ENCODE data around the gene PHYKPL.

Gene PHYKPL

DNA sequence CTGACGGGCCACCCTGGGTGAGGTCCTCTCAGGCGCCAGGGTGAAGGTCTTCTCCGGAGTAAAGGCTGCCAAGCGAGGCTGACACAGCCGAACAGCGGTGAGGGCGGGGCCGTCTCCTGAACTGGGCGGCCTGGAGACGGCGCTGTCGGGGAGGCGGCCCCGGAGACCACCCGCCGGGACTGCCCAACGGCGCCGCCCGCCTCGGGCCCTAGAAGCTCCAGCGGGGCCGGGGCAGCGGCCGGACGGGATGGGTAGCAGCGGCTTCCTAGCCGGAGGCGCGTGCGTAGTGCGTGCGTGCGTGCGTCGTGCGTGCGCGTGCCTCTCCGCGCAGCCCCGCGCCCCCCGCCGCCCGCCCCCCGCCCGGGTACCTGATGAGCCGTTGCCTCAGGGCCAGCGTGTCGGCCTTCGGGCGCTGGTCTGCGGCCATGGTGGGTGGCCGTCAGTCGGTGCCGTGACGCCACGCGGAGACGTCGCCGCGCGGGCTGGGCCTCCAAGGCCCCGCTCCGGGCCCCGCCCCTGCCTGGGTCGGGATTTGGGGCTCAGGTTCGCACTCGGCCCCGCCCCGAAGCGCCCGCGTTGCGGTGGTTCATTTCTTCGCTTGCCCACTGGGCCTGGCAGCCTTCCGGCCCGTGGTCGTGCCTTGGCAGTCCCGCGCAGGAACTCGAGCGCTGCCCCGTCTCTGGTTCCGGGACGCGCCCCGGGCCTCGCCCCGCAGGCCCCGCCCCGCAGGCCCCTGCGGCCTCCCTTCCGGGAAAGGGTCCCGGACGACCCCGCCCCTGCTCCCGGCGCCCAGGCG lies at the start of gene PHYKPL:
TSS of gene PHYKPL (minus strand) at position 679 of the 796 bp plus-strand sequence. CDS start at position 427, 252 bp downstream.
- DNase-seq = peak; percentile 70

DNA sequence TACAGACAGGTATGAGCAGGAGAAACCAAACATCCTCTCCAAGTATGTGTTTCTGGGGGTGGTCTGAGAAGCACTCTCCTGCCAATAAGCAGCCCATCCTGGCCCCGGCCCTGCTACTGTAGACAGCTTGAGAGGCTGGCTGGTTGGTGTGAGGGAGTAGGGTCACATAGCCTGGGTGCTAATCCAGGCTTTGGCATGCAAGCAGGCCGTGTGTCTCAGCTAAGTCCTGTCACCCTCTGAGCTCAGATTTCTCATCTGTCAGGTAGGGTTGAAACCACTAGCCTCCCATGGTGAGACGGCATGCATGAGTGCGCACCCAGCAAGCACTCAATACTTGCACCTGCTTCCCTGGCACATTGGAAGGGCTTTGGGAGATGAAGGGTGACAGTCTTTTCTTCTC lies 49.8 kb upstream of the PHYKPL start:
- DNase-seq = no peak

DNA sequence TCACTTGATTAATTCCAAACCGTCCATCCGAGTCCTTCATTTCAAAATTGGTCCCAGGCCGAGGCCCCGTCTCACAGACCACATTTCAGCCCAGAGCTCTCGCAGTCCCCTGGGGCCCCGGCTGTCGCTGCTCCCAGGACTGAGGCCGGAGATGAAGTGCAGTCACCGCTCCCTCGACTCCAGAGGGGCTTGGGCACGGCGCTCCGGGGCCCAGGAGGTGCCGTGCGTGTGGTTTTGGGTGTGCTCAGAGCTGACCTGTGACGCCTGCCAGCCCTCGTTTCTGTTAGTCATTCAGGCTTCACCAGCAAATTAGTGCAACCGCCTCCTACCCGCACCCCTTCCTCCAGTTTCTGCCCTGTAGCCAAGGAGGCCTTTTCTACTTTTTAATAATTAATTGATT lies 48.7 kb upstream of the PHYKPL start:
- DNase-seq = no peak

DNA sequence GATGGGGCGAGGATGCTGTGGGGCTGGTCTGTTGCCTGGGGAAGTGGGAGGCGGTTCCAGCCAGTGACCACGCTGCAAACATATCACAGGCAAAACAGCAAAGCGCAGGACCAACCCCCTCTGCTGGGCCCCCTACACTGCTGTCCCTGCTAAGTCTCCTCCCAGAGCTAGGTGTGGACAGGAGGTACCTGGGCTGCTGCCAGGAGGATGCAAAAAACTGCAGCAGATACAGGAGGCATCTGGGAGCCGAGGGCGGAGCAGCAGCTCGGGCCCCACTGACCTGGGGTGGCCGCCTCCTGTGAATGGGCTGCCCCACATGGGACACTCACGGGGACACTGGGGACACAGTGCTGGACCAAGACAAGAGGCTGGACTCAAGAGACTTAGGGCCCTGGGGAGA lies 48.0 kb upstream of the PHYKPL start:
- no peak for DNase-seq

DNA sequence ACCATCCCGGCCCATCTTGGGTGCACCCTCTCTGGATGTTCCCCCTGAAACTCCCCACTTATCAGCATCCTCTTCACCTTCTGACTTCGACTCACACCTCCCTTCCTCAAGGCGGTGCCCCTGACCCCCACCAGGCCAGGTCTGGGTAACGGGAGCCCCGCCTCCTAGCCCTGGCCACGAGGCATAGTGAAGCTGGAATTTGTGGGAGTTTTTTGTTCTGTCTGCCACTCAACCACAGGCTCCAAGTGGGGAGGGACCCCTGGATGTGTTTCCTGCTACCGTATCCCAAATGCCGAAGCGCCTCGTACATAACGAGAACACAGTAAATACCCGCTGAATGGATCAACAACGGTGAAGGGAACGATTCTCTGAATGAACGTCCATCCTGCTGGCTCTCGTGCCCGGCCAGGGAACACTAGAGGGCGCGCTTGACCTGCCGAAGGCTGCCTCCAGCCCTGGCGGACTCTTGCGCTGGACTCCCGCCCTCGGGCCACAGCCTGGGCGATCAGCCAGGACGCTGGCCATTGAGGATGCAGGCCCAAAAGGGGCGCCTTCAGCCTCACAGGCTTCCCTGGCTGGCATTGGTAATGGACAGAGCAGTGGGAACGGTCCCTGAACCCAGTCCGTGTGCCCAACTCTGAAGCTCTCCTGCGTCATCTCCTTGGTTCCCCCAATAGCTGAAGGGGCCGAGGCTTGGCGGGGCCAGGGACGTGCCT lies 47.3 kb upstream of the PHYKPL start:
- DNase-seq = peak; percentile 58

DNA sequence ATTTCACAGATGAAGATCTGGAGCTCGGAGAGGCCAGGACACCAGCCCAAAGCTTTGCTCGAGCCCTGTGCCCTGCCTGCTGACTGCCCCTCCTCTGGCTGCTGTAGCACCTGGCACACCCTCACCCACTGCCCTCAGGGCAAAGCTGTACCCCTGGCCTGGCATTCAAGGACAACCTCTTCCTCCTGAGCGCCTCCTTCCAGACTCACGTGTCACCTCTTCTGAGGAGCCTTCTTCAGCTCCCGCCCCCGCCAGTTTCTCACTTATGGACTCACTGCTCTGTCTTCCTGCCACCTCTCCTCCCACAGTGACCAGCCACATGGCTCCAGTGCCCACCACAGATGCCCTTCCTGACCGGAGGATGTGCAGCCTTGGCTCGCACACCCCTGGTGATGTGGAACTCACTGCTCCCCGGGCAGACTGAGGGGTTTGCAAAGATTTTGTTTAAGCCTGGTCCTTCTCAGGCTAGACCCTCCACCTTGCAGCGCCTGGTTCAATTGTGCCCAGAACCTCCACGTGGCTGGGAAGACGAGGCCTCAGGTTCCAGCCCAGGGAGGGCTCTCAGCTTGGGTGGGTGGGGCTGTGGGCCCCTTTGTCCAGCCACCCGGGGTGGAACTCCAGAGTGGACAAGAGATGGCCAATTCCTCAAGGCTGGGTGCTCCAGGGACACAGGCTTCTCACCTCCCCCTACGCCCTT lies 46.6 kb upstream of the PHYKPL start:
- DNase-seq = no peak

DNA sequence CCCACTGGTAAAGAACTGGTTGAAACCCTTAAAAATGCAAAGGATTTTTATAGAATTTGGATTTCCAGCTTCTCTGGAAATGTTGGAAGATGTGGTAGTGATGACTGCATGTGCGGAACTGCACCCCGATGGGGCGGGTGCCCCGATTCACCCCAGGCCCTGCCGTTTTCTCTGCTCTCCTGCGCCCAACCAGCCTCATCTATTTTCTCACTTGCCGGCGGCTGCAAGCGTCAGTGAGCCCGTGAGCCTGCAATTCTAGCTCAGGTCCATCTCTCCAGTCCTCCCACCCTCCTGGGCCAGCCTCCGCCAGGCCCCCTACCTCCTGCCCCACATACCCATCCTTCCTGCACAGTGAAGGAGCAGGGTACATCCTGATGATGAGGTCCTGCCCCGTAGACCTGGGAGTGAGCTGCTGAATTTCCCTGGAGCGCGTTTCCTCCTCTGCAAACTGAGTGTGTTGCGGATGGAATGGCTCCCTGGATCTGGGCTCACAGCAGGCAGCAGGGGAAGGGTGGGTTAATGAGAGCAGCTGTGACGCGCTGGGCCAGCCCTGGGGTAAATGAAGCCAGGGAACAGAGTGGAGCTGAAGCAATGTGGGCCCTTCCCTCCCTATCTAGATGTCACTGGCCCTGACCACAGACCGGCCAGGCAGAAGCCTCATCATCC lies 45.9 kb upstream of the PHYKPL start:
- no peak for DNase-seq

DNA sequence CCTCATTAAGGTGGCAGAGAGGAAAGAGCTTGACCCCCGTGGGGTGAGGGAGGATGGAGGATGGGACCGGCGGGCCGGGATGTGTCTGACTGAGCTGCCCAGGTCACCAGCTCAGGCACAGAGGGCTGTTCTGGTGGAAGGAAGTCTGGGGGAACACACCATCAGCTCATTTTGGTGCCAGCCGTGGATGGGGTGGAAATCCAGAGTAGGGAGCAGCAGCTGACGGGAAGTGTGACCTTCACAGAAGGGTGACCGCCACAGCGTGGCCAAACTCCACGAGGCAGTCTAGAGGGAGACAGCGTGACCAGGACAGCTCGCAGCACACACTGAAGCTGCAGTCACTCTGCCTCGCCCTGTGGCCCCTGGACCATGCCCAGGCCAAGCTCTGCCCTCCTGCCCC lies 45.3 kb upstream of the PHYKPL start:
- no peak for DNase-seq

DNA sequence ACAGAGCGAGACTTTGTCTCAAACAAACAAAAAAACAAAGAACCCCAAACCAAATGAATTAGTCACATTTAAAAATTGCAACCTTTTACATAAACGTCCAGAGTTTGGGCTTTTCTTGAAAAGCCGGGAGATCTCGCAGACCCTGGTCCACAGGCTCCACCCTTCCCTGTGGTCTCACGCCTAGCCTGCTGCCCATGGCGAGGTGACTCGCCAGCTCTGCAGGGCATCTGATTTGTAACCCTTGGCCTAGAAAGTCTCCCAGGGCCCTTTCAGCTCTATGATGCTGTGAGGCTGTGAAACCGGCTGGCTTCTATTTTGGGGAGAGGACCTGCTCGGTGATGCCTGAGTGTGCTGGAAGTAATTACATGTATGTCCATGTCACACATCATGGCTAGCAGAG lies 44.7 kb upstream of the PHYKPL start:
- no peak for DNase-seq

DNA sequence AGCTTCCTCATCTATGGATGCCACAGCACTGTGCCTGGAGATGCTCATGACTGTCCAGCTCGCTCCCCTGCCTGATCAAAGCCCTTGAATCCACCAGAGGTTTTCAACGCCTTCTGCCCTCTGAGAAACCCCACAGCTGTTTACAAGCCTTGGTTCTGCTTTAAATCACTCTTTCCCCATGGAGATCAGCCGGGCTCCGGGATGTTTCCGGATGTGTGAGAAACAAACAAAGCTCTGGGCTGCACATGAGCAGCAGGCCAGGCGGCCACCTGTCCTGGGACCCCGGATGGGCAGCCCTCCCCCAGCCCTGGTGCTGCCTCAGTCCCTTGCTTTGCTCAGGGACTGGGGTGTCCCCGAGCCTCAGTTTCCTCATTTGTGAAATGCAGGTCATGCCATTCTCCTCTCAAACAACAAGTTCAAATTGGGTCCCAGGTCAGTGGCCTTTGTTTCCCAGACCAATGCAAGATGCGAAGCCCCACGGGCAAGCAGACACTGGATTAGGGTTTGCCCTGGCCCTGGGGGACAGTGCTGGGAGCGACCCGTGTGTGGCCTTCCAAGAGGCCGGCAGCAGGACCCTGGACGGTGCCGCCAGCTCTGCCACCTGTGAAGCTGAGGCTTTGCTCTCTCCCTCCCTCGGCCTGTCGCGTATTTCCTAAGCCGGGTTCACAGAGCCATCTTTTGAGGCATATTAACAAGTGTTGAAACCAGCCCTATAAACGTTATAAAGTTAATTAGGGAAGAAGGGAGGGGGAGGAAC lies 42.4 kb upstream of the PHYKPL start:
- no peak for DNase-seq

DNA sequence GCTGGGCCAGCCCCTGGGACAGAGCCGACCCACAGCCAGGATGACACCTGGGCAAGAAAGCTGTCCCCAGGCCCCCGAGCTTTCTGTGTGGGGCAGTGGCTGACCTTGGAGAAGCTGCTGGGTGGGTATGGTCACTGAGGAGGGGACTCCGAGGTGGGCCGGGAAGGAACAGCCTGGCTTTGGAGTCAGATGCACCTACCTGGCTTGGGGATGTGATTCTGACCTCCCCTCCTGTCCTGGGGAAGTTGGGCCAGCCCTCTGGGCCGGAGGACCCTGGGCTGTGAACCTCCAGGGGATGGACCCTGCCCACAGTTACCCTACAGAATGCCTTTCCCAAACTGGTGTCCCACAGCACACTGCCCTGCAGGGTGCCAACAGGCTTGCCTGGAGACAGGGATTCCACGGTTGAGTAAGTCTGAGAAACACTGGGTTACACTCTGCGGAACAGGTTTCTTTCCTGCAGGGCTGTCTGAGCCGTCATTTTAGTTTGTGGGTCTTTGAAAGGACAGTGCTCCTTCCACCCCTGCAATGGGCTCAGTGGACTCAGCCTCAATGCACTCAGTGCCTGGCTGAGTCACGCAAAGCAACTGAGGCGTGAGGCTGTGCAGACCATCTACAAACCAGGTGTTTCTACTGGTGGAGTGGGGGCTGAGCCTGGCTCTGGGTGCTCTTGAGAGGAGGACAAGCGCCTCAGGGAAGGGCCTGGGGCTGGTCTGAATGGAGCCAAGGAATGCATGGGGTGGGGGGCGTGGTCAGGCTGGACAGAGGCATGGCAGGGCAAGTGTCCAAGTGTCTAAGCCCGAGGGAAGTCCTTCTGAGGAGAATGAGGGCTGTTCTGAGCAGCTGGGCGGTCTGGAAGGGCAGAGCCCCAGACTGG lies 41.3 kb upstream of the PHYKPL start:
- no peak for DNase-seq

DNA sequence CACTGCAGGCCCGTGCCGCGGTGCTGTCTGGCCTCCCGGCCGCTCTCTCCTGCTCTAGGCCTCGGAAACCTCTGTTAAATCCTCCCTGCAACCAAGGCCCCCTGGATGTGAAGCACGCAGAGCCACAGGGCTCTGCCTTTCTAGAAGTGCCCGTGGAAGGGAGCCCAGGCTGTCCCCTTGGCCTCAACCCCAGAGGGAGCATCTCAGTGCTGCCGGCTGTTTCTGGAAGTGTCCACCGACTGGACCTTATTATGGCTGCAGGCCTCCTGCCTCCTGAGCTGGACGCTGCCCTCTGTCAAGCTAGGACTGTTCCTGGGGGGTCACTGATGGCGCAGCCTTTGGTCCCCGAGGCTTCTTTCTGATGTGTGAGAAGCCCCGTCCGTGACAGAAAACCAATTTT lies 40.4 kb upstream of the PHYKPL start:
- no peak for DNase-seq

DNA sequence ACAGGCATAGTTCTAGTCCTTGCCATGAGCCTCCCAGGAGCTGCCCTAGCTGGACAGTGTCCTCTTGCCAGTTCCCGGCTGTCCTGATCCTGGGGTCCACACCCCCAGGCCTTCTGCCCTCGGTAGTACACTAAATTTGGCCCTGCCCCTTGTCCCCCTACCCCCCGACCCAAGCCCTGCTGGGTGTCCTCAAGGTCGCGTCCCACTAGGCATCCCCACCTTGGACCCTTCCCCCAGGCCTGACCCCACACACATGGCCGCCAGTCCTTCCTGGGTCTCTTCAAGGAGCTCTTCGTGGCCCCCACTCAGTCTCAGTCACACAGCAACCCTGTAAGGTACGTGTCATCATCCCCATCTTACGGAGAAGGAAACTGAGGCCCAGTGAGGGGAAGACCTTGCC lies 40.0 kb upstream of the PHYKPL start:
- DNase-seq = no peak

DNA sequence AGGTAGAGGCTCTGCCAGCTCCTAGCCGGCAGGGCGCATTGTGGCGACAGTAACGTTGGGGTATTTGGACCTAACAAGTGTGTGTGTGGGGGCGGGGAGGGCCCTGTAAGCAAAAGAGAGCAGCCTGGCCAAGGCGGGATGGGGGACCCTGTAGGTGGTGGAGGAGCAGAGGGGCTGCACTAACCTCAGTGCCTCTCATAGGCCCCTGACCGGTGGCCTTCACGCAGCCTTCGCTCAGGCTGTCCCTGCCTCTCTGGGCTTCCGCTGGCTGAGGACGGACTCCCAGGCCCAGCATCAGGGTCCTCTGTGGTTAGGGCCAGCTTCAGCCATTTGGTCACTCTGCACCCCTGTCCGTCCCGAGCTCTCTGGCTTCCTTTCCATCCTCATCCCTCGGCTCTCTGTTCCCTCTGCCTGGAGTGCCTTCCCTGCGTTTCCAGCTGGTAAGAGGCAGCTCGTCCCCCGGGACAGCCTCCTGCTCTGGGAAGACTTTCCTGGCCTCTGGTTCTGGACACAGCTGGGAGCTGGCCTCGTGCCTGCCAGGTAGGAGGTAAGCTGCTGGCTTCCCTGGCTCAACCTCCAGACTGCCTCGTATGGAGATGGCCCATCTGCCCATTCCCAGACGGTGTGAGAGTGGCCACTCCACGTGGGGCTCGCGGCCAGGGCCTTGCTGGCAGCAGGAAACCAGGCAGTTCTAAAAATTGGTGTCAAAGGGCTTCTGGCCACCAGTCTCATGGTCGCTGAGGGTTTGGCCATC lies 39.3 kb upstream of the PHYKPL start:
- no peak for DNase-seq

DNA sequence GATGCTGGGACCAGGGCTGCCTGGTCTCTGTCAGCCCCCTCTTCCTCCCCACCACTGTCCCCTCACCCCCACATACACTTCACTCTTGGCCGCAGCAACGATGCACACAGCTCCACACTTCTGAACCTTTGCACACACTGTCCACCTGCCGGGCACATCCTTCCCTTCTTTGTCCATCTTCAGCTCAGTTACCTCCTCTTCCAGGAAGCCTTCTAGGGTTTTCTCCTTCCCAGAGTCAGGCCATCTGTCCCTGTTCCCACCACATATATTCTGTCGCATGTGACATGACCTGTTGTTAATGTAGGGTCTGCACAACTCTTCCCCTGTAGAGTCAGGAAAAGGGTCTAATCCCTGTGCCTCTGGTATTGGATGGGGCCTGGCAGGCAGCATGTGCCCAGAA lies 38.6 kb upstream of the PHYKPL start:
- DNase-seq = no peak

DNA sequence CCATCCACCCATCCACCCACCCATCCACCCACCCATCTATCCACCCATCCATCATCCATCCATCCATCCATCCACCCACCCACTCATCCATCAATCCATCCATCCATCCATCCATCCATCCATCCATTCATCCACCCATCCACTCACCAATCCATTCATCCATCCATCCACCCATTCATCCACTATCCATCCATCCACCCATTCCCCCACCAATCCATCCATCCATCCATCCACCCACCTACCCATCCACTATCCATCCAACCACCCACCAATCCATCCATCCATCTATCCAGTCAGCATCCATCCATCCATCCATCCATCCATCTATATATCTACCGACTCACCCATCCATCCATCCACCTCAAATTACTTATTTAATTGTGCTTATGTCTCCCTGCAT lies 36.9 kb upstream of the PHYKPL start:
- no peak for DNase-seq

DNA sequence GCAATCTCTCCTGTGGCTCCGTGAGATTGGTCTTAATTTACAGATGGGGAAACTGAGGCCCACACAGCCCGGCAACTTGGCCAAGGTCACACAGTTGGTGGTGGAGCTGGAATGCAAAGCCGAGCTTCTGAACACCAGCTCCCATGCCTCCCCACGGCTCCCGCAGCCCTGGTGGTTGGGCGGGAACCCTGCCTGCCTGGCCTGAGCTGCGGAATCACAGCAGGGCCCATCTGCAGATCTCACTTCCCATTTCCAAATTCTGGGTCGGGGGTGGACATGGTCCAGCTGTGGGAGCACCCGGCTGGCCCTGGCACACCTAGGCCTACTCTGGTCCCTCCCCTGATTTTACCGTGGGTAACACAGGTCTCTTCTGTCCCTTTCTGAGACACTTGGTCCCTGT lies 35.3 kb upstream of the PHYKPL start:
- DNase-seq = no peak

DNA sequence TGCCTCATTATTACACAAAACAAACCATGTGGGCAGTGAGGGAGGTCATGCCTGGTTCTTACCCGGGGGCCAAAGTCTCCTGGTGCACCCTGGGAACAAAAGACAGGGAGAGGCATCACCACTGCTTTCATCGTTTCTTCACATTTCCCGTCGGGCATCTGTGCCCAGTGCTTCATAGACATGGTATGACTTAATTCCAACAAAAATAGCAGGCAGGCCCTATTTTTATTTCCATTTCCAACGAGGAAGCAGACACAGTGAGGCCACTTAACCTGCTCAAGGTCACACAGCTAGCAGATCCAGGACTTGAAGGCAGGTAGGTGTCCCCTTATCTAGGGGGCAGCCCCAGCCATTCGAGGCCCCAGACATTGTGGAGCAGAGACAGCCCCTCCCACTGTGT lies 34.6 kb upstream of the PHYKPL start:
- DNase-seq = no peak

DNA sequence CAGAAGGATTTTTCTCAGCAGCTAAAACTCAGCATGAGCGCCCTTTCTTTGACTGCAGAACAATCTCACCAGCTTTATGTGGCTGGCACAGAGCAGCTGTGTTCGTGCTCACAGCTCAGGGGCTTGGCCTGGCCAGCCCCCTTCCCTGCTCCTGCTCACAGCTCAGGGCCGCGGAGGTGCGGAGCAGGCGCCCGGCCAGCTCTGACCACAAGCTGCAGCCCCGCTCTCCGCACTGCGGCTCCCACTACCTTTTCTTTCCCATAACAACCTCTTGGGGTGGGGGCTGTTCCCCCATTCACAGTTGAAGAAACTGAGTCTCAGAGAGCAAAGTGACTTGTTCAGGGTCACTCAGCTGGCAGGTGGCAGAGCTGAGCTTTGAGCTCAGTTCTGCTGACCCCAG lies 34.0 kb upstream of the PHYKPL start:
- no peak for DNase-seq

DNA sequence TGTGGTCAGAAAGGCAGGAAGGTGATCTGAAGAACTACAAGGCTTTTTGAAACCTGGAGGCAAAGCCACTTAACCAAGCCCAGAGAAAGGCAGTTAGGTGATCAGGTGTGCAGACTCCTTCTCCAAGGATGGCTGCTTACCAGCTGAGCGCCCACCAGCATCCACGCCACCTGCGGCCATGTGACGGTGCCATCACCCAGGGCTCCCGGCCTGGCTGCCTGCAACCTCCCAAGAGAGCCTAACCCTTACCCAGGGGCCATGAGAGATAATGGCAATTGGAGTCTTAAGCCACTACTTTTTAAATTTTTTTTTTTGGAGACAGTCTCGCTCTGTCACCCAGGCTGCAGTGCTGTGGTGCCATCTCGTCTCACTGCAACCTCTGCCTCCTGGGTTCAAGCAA lies 33.1 kb upstream of the PHYKPL start:
- DNase-seq = no peak

DNA sequence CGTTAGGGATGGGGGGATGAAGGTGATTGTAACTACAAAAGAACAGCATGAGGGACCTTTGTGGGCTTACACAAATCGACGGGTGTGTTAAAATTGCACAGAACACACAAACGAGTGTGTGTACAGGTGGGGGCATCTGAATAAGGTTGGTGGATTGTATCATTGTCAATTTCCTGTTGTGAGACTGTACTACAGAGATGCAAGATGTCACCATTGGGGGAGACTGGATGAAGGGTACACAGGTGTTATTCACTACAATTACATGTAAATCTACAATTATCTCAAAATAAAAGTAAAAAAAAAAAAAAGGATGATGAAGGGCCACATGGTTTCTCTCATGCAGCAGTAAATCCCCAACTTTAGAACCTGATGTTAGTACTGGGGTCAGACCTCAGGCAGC lies 31.4 kb upstream of the PHYKPL start:
- DNase-seq = no peak
